GM23338 (cell line): ENCODE measurements around the gene HNRNPM.

Source experiments
- CREB1 ChIP-seq: fragments of 250-450 bp; sonication (Bioruptor Pico); IDR thresholded peaks from 2 replicates; pipeline ENCODE4 v1.5.0; 2020; ENCODE audit warnings: low read depth, mild to moderate bottlenecking, moderate library complexity
- EZH2 ChIP-seq: fragments of 200-600 bp; sonication (generic); IDR thresholded peaks from one replicate; pipeline ENCODE4 v1.8.0; 2017; ENCODE audit warnings: antibody characterized with exemption, mild to moderate bottlenecking, low read depth; ENCODE audit not compliant: unreplicated experiment
- EZH2phosphoT487 ChIP-seq: fragments of 200-600 bp; sonication (generic); IDR thresholded peaks from one replicate; pipeline ENCODE4 v1.8.1; 2018; ENCODE audit warnings: antibody characterized with exemption; ENCODE audit not compliant: unreplicated experiment
- JUNB ChIP-seq: IDR thresholded peaks from one replicate; pipeline ENCODE4 v1.6.1; 2016; ENCODE audit warnings: antibody characterized with exemption; ENCODE audit not compliant: unreplicated experiment
- POLR2AphosphoS5 ChIP-seq: IDR thresholded peaks from 2 replicates; pipeline ENCODE4 v1.6.1; 2016; ENCODE audit warnings: antibody characterized with exemption, low read depth
- ZNF114 ChIP-seq: fragments of 250-450 bp; sonication (Bioruptor Pico); IDR thresholded peaks from 2 replicates; pipeline ENCODE4 v1.5.0; 2020; ENCODE audit warnings: mild to moderate bottlenecking, moderate library complexity
- TF ChIP-seq, protein P1 (sequence below), 2 experiments: fragments of 200-600 bp in 1 of 2; sonication (generic) in 1 of 2; conservative IDR thresholded peaks; 2 replicates each; pipeline versions ENCODE4 v1.5.1 to v1.6.1; 2016 to 2017; ENCODE audit warnings: antibody characterized with exemption in 2 of 2, low read depth in 2 of 2, mild to moderate bottlenecking in 2 of 2, moderate library complexity in 1 of 2
- TF ChIP-seq, protein P2 (sequence below): IDR thresholded peaks from one replicate; pipeline ENCODE4 v1.6.1; 2018; ENCODE audit warnings: antibody characterized with exemption; ENCODE audit not compliant: unreplicated experiment

GRCh38 chr19:8519388-8519787 lies 74.6 kb downstream of the HNRNPM start:
- TF ChIP-seq, protein P1, sequence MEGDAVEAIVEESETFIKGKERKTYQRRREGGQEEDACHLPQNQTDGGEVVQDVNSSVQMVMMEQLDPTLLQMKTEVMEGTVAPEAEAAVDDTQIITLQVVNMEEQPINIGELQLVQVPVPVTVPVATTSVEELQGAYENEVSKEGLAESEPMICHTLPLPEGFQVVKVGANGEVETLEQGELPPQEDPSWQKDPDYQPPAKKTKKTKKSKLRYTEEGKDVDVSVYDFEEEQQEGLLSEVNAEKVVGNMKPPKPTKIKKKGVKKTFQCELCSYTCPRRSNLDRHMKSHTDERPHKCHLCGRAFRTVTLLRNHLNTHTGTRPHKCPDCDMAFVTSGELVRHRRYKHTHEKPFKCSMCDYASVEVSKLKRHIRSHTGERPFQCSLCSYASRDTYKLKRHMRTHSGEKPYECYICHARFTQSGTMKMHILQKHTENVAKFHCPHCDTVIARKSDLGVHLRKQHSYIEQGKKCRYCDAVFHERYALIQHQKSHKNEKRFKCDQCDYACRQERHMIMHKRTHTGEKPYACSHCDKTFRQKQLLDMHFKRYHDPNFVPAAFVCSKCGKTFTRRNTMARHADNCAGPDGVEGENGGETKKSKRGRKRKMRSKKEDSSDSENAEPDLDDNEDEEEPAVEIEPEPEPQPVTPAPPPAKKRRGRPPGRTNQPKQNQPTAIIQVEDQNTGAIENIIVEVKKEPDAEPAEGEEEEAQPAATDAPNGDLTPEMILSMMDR (conservative IDR thresholded peaks at IDR 0.05; ENCODE audit: low read depth in 2 of 2) = no peak
- TF ChIP-seq POLR2AphosphoS5 (no peak), EZH2 (no peak), EZH2phosphoT487 (no peak), JUNB (no peak), ZNF114 (no peak), CREB1 (CRISPR knock-in tag) (no peak)
- TF ChIP-seq, protein P2, sequence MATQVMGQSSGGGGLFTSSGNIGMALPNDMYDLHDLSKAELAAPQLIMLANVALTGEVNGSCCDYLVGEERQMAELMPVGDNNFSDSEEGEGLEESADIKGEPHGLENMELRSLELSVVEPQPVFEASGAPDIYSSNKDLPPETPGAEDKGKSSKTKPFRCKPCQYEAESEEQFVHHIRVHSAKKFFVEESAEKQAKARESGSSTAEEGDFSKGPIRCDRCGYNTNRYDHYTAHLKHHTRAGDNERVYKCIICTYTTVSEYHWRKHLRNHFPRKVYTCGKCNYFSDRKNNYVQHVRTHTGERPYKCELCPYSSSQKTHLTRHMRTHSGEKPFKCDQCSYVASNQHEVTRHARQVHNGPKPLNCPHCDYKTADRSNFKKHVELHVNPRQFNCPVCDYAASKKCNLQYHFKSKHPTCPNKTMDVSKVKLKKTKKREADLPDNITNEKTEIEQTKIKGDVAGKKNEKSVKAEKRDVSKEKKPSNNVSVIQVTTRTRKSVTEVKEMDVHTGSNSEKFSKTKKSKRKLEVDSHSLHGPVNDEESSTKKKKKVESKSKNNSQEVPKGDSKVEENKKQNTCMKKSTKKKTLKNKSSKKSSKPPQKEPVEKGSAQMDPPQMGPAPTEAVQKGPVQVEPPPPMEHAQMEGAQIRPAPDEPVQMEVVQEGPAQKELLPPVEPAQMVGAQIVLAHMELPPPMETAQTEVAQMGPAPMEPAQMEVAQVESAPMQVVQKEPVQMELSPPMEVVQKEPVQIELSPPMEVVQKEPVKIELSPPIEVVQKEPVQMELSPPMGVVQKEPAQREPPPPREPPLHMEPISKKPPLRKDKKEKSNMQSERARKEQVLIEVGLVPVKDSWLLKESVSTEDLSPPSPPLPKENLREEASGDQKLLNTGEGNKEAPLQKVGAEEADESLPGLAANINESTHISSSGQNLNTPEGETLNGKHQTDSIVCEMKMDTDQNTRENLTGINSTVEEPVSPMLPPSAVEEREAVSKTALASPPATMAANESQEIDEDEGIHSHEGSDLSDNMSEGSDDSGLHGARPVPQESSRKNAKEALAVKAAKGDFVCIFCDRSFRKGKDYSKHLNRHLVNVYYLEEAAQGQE = no peak
